Thoracic aorta (tissue), 2 donors: ENCODE results near the gene LRRN4CL. TPM values are rescaled to one million over a fixed set of nuclear protein-coding genes. Genes with fewer than 3 reads are reported as not detected.
A peak's percentile ranks its signal among the peaks of the same experiment; 100 is the strongest.

Source experiments
- ATAC-seq: fragments of 150-250 bp; one replicate; pipeline ENCODE4 v1.8.0; 2017; ENCODE audit warnings: low read depth; ENCODE audit not compliant: insufficient number of reproducible peaks, low FRiP score
- DNase-seq: peaks from one replicate; pipeline ENCODE4 v3.0.0-alpha.2; 2020; ENCODE audit warnings: low spot score
- H3K27ac ChIP-seq, 2 donors: fragments of 200-600 bp; sonication (generic); 1 replicate in 1 of 2; 2 replicates in 1 of 2; pipeline ENCODE4 v1.5.1; 2016; ENCODE audit warnings: mild to moderate bottlenecking in 2 of 2, moderate library complexity in 2 of 2
- H3K27me3 ChIP-seq: fragments of 200-600 bp; sonication (generic); replicated peaks from 2 replicates; pipeline ENCODE4 v1.6.0; 2016; ENCODE audit warnings: mild to moderate bottlenecking; ENCODE audit not compliant: insufficient read depth
- H3K36me3 ChIP-seq: fragments of 200-600 bp; sonication (generic); one replicate; pipeline ENCODE4 v1.5.1; 2016
- H3K4me1 ChIP-seq, 2 donors: fragments of 200-600 bp; sonication (generic); 1 replicate in 1 of 2; 2 replicates in 1 of 2; pipeline versions ENCODE4 v1.5.1 to v1.6.0; 2016; ENCODE audit warnings: low read depth in 2 of 2, mild to moderate bottlenecking in 1 of 2; ENCODE audit not compliant: control insufficient read depth in 1 of 2
- H3K4me3 ChIP-seq: fragments of 200-600 bp; sonication (generic); 2 replicates; pipeline ENCODE4 v1.5.1; 2016; ENCODE audit warnings: mild to moderate bottlenecking
- H3K9me3 ChIP-seq: fragments of 200-600 bp; sonication (generic); 2 replicates; pipeline ENCODE4 v1.5.1; 2016
- CTCF ChIP-seq: fragments of 200-600 bp; sonication (generic); IDR thresholded peaks from one replicate; pipeline ENCODE4 v1.5.1; 2019; ENCODE audit warnings: antibody characterized with exemption
- total RNA-seq, 2 donors: library from RNA; depleted of rRNA; stranded (reverse); fragments of >200 nt; gene quantifications; one replicate each; pipeline versions ENCODE4 v1.1.0 to v1.2.3, GENCODE V29; 2016

Gene LRRN4CL
- total RNA-seq, 2 donors from 2014 or later, result 10.5 to 22.5 TPM

GRCh38 chr11:62666259-62666926, 22.9 kb downstream of the LRRN4CL start:
- H3K27me3 ChIP-seq, result no peaks in the 10 kb centered on the region
- H3K27ac ChIP-seq, result peak overlapping the region; percentile 86 to 90
- peaks cover 9% of the 10 kb centered on the region for H3K36me3 ChIP-seq
- H3K4me3 ChIP-seq, result peak overlapping the region; percentile 72
- H3K9me3 ChIP-seq, result no peaks in the 10 kb centered on the region
- H3K4me1 ChIP-seq, result peaks cover 30 to 45% of the 10 kb centered on the region in 2 donors
- no peak for TF ChIP-seq CTCF
- ATAC-seq (no peak), DNase-seq (no peak)

- peak overlapping the region; percentile 86 to 90 for H3K27ac ChIP-seq
- ATAC-seq, result peak; percentile 28
- H3K9me3 ChIP-seq, result no peaks in the 10 kb centered on the region
- no peak for TF ChIP-seq CTCF
- DNase-seq, result no peak
- no peaks in the 10 kb centered on the region for H3K27me3 ChIP-seq
- peak overlapping the region; percentile 72 for H3K4me3 ChIP-seq
- H3K4me1 ChIP-seq, result peaks cover 27 to 41% of the 10 kb centered on the region in 2 donors
- peaks cover 9% of the 10 kb centered on the region for H3K36me3 ChIP-seq
Observed at GRCh38 chr11:62665599-62666258, 23.6 kb downstream of the LRRN4CL start.

- Histone ChIP-seq H3K4me3 (peak within 1 kb of the TSS; percentile 72), H3K4me1 (peaks cover 21 to 36% of the 10 kb centered on the region in 2 donors), H3K9me3 (no peaks in the 10 kb centered on the region), H3K36me3 (peaks cover 9% of the 10 kb centered on the region), H3K27me3 (no peaks in the 10 kb centered on the region), H3K27ac (peak within 1 kb of the TSS; percentile 86 to 90)
- TF ChIP-seq CTCF, result no peak
- DNase-seq (peak; percentile 77), ATAC-seq (peak; percentile 81)
Observed at GRCh38 chr11:62665075-62665598, 24.2 kb downstream of the LRRN4CL start, which contains the start of the genes C11orf98 and CSKMT. TSS of gene C11orf98 (minus strand) at chr11:62665210. CDS start at chr11:62665169, 41 bp downstream. TSS of gene CSKMT (plus strand) at chr11:62665312. CDS start at chr11:62665880, 568 bp downstream.

- Histone ChIP-seq H3K36me3 (peaks cover 9% of the 10 kb centered on the region), H3K4me1 (peaks cover 21 to 33% of the 10 kb centered on the region in 2 donors), H3K4me3 (peak overlapping the region; percentile 72), H3K27me3 (no peaks in the 10 kb centered on the region), H3K27ac (peak overlapping the region; percentile 86 to 90), H3K9me3 (no peaks in the 10 kb centered on the region)
- no peak for DNase-seq
- no peak for TF ChIP-seq CTCF
- ATAC-seq, result peak; percentile 5
Observed at GRCh38 chr11:62664405-62665074, 24.8 kb downstream of the LRRN4CL start.
